Activated CD4-positive, alpha-beta T cell treated with anti-CD3 and anti-CD28 coated beads, Interleukin-10, Interleukin-2, amounts not matched to agents 100 ng/mL and 50 ng/mL, durations not matched to agents 16 hours and 8 hours (primary cell): ENCODE measurements around the gene LRRIQ4.

Experiments
- DNase-seq: peaks from one replicate; pipeline ENCODE4 v3.0.0-alpha.2; 2020

LRRIQ4 gene

GRCh38 chr3:169811631-169812331, 889 bp upstream of the LRRIQ4 start:
- DNase-seq: peak; percentile 15

GRCh38 chr3:169813278-169813677, 608 bp downstream of the LRRIQ4 start:
- DNase-seq: no peak

GRCh38 chr3:169813757-169814517, 1.3 kb downstream of the LRRIQ4 start:
- DNase-seq: peak; percentile 84

GRCh38 chr3:169815590-169816150, 3.0 kb downstream of the LRRIQ4 start:
- DNase-seq: no peak

- no peak for DNase-seq
Measured at GRCh38 chr3:169818316-169818715, 5.6 kb downstream of the LRRIQ4 start.

- DNase-seq: no peak
Measured at GRCh38 chr3:169822091-169822490, 9.4 kb downstream of the LRRIQ4 start.

- DNase-seq: no peak
Measured at GRCh38 chr3:169822540-169822939, 9.9 kb downstream of the LRRIQ4 start.

- no peak for DNase-seq
Measured at GRCh38 chr3:169822983-169823382, 10.3 kb downstream of the LRRIQ4 start.

GRCh38 chr3:169825316-169825715, 12.6 kb downstream of the LRRIQ4 start:
- no peak for DNase-seq

GRCh38 chr3:169827712-169828111, 15.0 kb downstream of the LRRIQ4 start:
- DNase-seq: no peak

- DNase-seq: no peak
Measured at GRCh38 chr3:169835533-169835932, 22.9 kb downstream of the LRRIQ4 start.

GRCh38 chr3:169836078-169836941, 23.6 kb downstream of the LRRIQ4 start:
- DNase-seq: no peak

- DNase-seq: no peak
Measured at GRCh38 chr3:169836942-169837275, 24.2 kb downstream of the LRRIQ4 start.

GRCh38 chr3:169838511-169839030, 25.9 kb downstream of the LRRIQ4 start:
- DNase-seq: no peak

GRCh38 chr3:169841171-169841570, 28.5 kb downstream of the LRRIQ4 start:
- DNase-seq: no peak

- no peak for DNase-seq
Measured at GRCh38 chr3:169842960-169843359, 30.3 kb downstream of the LRRIQ4 start.

GRCh38 chr3:169846458-169847193, 34.0 kb downstream of the LRRIQ4 start:
- no peak for DNase-seq

- no peak for DNase-seq
Measured at GRCh38 chr3:169847896-169848295, 35.2 kb downstream of the LRRIQ4 start.

GRCh38 chr3:169848741-169849140, 36.1 kb downstream of the LRRIQ4 start:
- no peak for DNase-seq

GRCh38 chr3:169850618-169851017, 37.9 kb downstream of the LRRIQ4 start:
- DNase-seq: no peak

GRCh38 chr3:169855514-169855913, 42.8 kb downstream of the LRRIQ4 start:
- no peak for DNase-seq

GRCh38 chr3:169857811-169858210, 45.1 kb downstream of the LRRIQ4 start:
- DNase-seq: no peak
